HEK293 (cell line): Measurements from ENCODE around the gene DLEC1.

ENCODE experiments used
- EGR2 ChIP-seq: fragments of 450-650 bp; formaldehyde crosslinking; IDR thresholded peaks from 2 replicates; pipeline ENCODE4 v1.5.1; 2016; ENCODE audit warnings: low read depth, missing biosample characterization, missing genetic modification characterization
- REPIN1 ChIP-seq: fragments of 450-650 bp; formaldehyde crosslinking; IDR thresholded peaks from 2 replicates; pipeline ENCODE4 v1.5.1; 2017; ENCODE audit warnings: missing biosample characterization, missing genetic modification characterization, low read depth
- ZBTB1 ChIP-seq: fragments of 450-650 bp; formaldehyde crosslinking; IDR thresholded peaks from 2 replicates; pipeline ENCODE4 v1.5.1; 2016; ENCODE audit warnings: missing biosample characterization, missing genetic modification characterization
- ZFHX2 ChIP-seq: fragments of 450-650 bp; formaldehyde crosslinking; conservative IDR thresholded peaks from 2 replicates; pipeline ENCODE4 v1.5.1; 2016; ENCODE audit warnings: missing biosample characterization, missing genetic modification characterization
- ZNF121 ChIP-seq: fragments of 450-650 bp; formaldehyde crosslinking; IDR thresholded peaks from 2 replicates; pipeline ENCODE4 v1.5.1; 2016; ENCODE audit warnings: missing biosample characterization, missing genetic modification characterization
- ZNF2 ChIP-seq: fragments of 450-650 bp; formaldehyde crosslinking; IDR thresholded peaks from 2 replicates; pipeline ENCODE4 v1.5.1; 2016; ENCODE audit warnings: missing biosample characterization, missing genetic modification characterization
- ZNF239 ChIP-seq: fragments of 450-650 bp; formaldehyde crosslinking; IDR thresholded peaks from 2 replicates; pipeline ENCODE4 v1.5.1; 2016; ENCODE audit warnings: missing biosample characterization, missing genetic modification characterization
- ZNF37A ChIP-seq: fragments of 450-650 bp; IDR thresholded peaks from 2 replicates; pipeline ENCODE4 v1.5.1; 2018; ENCODE audit warnings: missing biosample characterization, missing genetic modification characterization
- ZNF473 ChIP-seq: fragments of 450-650 bp; formaldehyde crosslinking; IDR thresholded peaks from 2 replicates; pipeline ENCODE4 v1.5.1; 2017; ENCODE audit warnings: missing biosample characterization, missing genetic modification characterization
- ZNF544 ChIP-seq: fragments of 450-650 bp; formaldehyde crosslinking; IDR thresholded peaks from 2 replicates; pipeline ENCODE4 v1.5.0; 2017; ENCODE audit warnings: missing biosample characterization, missing genetic modification characterization
- ZNF555 ChIP-seq: fragments of 450-650 bp; formaldehyde crosslinking; conservative IDR thresholded peaks from 2 replicates; pipeline ENCODE4 v1.5.1; 2017; ENCODE audit warnings: missing biosample characterization, mild to moderate bottlenecking, missing genetic modification characterization, inconsistent platforms
- ZNF610 ChIP-seq: fragments of 450-650 bp; formaldehyde crosslinking; IDR thresholded peaks from 2 replicates; pipeline ENCODE4 v1.5.1; 2016; ENCODE audit warnings: missing biosample characterization, missing genetic modification characterization, borderline replicate concordance
- ZNF654 ChIP-seq: fragments of 450-650 bp; formaldehyde crosslinking; IDR thresholded peaks from 2 replicates; pipeline ENCODE4 v1.5.1; 2016; ENCODE audit warnings: low read depth, missing biosample characterization, missing genetic modification characterization
- TF ChIP-seq, protein P1 (sequence below): fragments of 450-650 bp; formaldehyde crosslinking; conservative IDR thresholded peaks from 2 replicates; pipeline ENCODE4 v1.5.1; 2016; ENCODE audit warnings: low read depth, missing biosample characterization, missing genetic modification characterization
- TF ChIP-seq, protein P2 (sequence below): fragments of 450-650 bp; formaldehyde crosslinking; IDR thresholded peaks from 2 replicates; pipeline ENCODE4 v1.5.1; 2017; ENCODE audit warnings: missing biosample characterization, missing genetic modification characterization
- TF ChIP-seq, protein P3 (sequence below): fragments of 450-650 bp; formaldehyde crosslinking; IDR thresholded peaks from 2 replicates; pipeline ENCODE4 v1.5.1; 2017; ENCODE audit warnings: missing biosample characterization, missing genetic modification characterization
- TF ChIP-seq, protein P4 (sequence below): fragments of 450-650 bp; formaldehyde crosslinking; IDR thresholded peaks from 2 replicates; pipeline ENCODE4 v1.5.1; 2016; ENCODE audit warnings: missing biosample characterization, missing genetic modification characterization
- TF ChIP-seq, protein P5 (sequence below): fragments of 450-650 bp; formaldehyde crosslinking; IDR thresholded peaks from 2 replicates; pipeline ENCODE4 v1.5.1; 2017; ENCODE audit warnings: missing biosample characterization, missing genetic modification characterization
- TF ChIP-seq, protein P6 (sequence below): fragments of 450-650 bp; formaldehyde crosslinking; IDR thresholded peaks from 2 replicates; pipeline ENCODE4 v1.5.1; 2016; ENCODE audit warnings: missing biosample characterization, missing genetic modification characterization
- TF ChIP-seq, protein P7 (sequence below): fragments of 450-650 bp; formaldehyde crosslinking; IDR thresholded peaks from 2 replicates; pipeline ENCODE4 v1.5.1; 2017; ENCODE audit warnings: missing biosample characterization, missing genetic modification characterization

The DLEC1 gene

DNA sequence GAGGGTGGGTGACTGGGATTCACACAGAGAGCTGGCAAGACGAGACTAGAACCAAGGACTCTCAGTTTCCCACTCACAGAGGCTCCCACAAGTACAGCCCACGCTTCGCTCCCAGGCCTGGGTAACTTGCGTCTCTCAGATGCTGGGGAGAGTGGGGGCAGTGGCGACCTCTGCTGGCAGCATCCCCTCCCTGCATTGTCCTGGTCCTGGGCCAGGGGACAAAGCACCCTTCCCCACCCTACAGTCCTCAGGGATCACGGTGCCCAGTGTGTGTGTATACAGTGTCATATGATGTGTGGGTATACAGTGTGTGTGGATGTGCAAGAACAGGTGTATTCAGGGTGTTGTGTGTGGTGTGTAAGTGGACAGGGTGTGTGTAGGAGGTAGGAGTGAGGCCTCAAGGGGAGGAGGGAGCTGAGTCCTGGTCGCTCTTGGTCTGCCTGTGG is 35.6 kb upstream of the DLEC1 start (continued):
- TF ChIP-seq, protein P1, sequence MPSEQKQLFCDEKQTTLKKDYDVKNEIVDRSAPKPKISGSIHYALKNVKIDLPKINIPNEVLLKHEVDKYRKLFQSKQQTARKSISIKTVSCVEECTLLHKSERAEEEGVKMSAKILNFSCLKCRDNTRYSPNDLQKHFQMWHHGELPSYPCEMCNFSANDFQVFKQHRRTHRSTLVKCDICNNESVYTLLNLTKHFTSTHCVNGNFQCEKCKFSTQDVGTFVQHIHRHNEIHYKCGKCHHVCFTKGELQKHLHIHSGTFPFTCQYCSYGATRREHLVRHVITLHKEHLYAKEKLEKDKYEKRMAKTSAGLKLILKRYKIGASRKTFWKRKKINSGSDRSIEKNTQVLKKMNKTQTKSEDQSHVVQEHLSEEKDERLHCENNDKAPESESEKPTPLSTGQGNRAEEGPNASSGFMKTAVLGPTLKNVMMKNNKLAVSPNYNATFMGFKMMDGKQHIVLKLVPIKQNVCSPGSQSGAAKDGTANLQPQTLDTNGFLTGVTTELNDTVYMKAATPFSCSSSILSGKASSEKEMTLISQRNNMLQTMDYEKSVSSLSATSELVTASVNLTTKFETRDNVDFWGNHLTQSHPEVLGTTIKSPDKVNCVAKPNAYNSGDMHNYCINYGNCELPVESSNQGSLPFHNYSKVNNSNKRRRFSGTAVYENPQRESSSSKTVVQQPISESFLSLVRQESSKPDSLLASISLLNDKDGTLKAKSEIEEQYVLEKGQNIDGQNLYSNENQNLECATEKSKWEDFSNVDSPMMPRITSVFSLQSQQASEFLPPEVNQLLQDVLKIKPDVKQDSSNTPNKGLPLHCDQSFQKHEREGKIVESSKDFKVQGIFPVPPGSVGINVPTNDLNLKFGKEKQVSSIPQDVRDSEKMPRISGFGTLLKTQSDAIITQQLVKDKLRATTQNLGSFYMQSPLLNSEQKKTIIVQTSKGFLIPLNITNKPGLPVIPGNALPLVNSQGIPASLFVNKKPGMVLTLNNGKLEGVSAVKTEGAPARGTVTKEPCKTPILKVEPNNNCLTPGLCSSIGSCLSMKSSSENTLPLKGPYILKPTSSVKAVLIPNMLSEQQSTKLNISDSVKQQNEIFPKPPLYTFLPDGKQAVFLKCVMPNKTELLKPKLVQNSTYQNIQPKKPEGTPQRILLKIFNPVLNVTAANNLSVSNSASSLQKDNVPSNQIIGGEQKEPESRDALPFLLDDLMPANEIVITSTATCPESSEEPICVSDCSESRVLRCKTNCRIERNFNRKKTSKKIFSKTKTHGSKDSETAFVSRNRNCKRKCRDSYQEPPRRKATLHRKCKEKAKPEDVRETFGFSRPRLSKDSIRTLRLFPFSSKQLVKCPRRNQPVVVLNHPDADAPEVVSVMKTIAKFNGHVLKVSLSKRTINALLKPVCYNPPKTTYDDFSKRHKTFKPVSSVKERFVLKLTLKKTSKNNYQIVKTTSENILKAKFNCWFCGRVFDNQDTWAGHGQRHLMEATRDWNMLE (tag by site-specific recombination) = no peak
- TF ChIP-seq ZNF555 (tag by site-specific recombination) (no peak), ZNF654 (tag by site-specific recombination) (peak; percentile 52), ZNF2 (0 out of 2 replicates have a peak, but pooled peaks have one; percentile 17), ZNF37A (tag by site-specific recombination) (no peak), ZNF610 (no peak), EGR2 (peak; percentile 77), ZBTB1 (no peak), ZFHX2 (tag by site-specific recombination) (peak; percentile 87), ZNF473 (no peak), ZNF121 (tag by site-specific recombination) (no peak), REPIN1 (tag by site-specific recombination) (no peak), ZNF239 (tag by site-specific recombination) (no peak), ZNF544 (tag by site-specific recombination) (no peak)
- TF ChIP-seq, protein P2, sequence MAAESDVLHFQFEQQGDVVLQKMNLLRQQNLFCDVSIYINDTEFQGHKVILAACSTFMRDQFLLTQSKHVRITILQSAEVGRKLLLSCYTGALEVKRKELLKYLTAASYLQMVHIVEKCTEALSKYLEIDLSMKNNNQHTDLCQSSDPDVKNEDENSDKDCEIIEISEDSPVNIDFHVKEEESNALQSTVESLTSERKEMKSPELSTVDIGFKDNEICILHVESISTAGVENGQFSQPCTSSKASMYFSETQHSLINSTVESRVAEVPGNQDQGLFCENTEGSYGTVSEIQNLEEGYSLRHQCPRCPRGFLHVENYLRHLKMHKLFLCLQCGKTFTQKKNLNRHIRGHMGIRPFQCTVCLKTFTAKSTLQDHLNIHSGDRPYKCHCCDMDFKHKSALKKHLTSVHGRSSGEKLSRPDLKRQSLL = no peak
- TF ChIP-seq, protein P3, sequence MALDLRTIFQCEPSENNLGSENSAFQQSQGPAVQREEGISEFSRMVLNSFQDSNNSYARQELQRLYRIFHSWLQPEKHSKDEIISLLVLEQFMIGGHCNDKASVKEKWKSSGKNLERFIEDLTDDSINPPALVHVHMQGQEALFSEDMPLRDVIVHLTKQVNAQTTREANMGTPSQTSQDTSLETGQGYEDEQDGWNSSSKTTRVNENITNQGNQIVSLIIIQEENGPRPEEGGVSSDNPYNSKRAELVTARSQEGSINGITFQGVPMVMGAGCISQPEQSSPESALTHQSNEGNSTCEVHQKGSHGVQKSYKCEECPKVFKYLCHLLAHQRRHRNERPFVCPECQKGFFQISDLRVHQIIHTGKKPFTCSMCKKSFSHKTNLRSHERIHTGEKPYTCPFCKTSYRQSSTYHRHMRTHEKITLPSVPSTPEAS (tag by site-specific recombination) = no peak
- TF ChIP-seq, protein P4, sequence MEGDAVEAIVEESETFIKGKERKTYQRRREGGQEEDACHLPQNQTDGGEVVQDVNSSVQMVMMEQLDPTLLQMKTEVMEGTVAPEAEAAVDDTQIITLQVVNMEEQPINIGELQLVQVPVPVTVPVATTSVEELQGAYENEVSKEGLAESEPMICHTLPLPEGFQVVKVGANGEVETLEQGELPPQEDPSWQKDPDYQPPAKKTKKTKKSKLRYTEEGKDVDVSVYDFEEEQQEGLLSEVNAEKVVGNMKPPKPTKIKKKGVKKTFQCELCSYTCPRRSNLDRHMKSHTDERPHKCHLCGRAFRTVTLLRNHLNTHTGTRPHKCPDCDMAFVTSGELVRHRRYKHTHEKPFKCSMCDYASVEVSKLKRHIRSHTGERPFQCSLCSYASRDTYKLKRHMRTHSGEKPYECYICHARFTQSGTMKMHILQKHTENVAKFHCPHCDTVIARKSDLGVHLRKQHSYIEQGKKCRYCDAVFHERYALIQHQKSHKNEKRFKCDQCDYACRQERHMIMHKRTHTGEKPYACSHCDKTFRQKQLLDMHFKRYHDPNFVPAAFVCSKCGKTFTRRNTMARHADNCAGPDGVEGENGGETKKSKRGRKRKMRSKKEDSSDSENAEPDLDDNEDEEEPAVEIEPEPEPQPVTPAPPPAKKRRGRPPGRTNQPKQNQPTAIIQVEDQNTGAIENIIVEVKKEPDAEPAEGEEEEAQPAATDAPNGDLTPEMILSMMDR = peak; percentile 75
- TF ChIP-seq, protein P5, sequence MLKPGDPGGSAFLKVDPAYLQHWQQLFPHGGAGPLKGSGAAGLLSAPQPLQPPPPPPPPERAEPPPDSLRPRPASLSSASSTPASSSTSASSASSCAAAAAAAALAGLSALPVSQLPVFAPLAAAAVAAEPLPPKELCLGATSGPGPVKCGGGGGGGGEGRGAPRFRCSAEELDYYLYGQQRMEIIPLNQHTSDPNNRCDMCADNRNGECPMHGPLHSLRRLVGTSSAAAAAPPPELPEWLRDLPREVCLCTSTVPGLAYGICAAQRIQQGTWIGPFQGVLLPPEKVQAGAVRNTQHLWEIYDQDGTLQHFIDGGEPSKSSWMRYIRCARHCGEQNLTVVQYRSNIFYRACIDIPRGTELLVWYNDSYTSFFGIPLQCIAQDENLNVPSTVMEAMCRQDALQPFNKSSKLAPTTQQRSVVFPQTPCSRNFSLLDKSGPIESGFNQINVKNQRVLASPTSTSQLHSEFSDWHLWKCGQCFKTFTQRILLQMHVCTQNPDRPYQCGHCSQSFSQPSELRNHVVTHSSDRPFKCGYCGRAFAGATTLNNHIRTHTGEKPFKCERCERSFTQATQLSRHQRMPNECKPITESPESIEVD (tag by site-specific recombination) = no peak
- TF ChIP-seq, protein P6, sequence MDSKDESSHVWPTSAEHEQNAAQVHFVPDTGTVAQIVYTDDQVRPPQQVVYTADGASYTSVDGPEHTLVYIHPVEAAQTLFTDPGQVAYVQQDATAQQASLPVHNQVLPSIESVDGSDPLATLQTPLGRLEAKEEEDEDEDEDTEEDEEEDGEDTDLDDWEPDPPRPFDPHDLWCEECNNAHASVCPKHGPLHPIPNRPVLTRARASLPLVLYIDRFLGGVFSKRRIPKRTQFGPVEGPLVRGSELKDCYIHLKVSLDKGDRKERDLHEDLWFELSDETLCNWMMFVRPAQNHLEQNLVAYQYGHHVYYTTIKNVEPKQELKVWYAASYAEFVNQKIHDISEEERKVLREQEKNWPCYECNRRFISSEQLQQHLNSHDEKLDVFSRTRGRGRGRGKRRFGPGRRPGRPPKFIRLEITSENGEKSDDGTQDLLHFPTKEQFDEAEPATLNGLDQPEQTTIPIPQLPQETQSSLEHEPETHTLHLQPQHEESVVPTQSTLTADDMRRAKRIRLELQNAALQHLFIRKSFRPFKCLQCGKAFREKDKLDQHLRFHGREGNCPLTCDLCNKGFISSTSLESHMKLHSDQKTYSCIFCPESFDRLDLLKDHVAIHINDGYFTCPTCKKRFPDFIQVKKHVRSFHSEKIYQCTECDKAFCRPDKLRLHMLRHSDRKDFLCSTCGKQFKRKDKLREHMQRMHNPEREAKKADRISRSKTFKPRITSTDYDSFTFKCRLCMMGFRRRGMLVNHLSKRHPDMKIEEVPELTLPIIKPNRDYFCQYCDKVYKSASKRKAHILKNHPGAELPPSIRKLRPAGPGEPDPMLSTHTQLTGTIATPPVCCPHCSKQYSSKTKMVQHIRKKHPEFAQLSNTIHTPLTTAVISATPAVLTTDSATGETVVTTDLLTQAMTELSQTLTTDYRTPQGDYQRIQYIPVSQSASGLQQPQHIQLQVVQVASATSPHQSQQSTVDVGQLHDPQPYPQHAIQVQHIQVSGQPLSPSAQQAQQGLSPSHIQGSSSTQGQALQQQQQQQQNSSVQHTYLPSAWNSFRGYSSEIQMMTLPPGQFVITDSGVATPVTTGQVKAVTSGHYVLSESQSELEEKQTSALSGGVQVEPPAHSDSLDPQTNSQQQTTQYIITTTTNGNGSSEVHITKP = no peak
- TF ChIP-seq, protein P7, sequence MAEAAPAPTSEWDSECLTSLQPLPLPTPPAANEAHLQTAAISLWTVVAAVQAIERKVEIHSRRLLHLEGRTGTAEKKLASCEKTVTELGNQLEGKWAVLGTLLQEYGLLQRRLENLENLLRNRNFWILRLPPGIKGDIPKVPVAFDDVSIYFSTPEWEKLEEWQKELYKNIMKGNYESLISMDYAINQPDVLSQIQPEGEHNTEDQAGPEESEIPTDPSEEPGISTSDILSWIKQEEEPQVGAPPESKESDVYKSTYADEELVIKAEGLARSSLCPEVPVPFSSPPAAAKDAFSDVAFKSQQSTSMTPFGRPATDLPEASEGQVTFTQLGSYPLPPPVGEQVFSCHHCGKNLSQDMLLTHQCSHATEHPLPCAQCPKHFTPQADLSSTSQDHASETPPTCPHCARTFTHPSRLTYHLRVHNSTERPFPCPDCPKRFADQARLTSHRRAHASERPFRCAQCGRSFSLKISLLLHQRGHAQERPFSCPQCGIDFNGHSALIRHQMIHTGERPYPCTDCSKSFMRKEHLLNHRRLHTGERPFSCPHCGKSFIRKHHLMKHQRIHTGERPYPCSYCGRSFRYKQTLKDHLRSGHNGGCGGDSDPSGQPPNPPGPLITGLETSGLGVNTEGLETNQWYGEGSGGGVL (tag by site-specific recombination) = 0 out of 2 replicates have a peak, but pooled peaks have one; percentile 34
- TF ChIP-seq, all 188 proteins: peak for 9
